Lower leg skin (tissue), 4 donors: ENCODE data around the gene FOLR3. TPM values are rescaled to one million over a fixed set of nuclear protein-coding genes. Genes with fewer than 3 reads are reported as not detected.
A peak's percentile ranks its signal among the peaks of the same experiment; 100 is the strongest.

Experiments
- DNase-seq, 2 donors: peaks; one replicate each; pipeline ENCODE4 v3.0.0-alpha.2; 2019; ENCODE audit warnings: low spot score in 2 of 2
- H3K4me3 ChIP-seq: fragments of 200-600 bp; sonication (generic); 2 replicates; pipeline ENCODE4 v1.5.1; 2017; ENCODE audit warnings: mild to moderate bottlenecking, low read depth; ENCODE audit not compliant: poor library complexity, severe bottlenecking
- CTCF ChIP-seq, 3 donors: fragments of 450-650 bp; IDR thresholded peaks; one replicate each; pipeline ENCODE4 v1.5.1; 2016; ENCODE audit warnings: antibody characterized with exemption in 3 of 3, mild to moderate bottlenecking in 3 of 3, moderate library complexity in 2 of 3
- POLR2A ChIP-seq, 2 donors: fragments of 450-650 bp; IDR thresholded peaks; one replicate each; pipeline ENCODE4 v1.6.1; 2016 to 2017; ENCODE audit warnings: antibody characterized with exemption in 2 of 2, mild to moderate bottlenecking in 1 of 2, moderate library complexity in 1 of 2
- WGBS, 2 donors: methylation state at CpG; one replicate each; pipeline ENCODE4 v1.1.5; 2018; 5-methylcytosine and 5-hydroxymethylcytosine counted together
- intact Hi-C: fragments of 100-400 bp; cut with DNase I; formaldehyde crosslinking; loops from one replicate; pipeline ENCODE4 v1.15.0; 2023; ENCODE audit warnings: low total_unique reads
- total RNA-seq, 4 donors: library from RNA; depleted of rRNA; stranded (reverse); fragments of >200 nt; gene quantifications; one replicate each; pipeline ENCODE4 v1.1.0, GENCODE V29; 2016

FOLR3 gene
- total RNA-seq, 4 donors from 2014 or later: 0.49 to 0.52 TPM; not detected in 2

- H3K4me3 ChIP-seq: no peak overlapping the region
- whole genome bisulfite sequencing, 2 donors: 88 to 91% methylated on average over 3 of the region's 3 CpGs
- intact Hi-C loops: no loop called here
- DNase-seq: peak in 1 of 2 donors; percentile 14
- no peak for TF ChIP-seq POLR2A (IDR thresholded peaks at IDR 0.05)
- TF ChIP-seq CTCF (IDR thresholded peaks at IDR 0.05): no peak
Measured at GRCh38 chr11:72129381-72129780, 6.1 kb upstream of the FOLR3 start.

GRCh38 chr11:72132646-72133045 is 2.9 kb upstream of the FOLR3 start:
- no peak overlapping the region for H3K4me3 ChIP-seq
- intact Hi-C loops: no loop called here
- TF ChIP-seq CTCF (IDR thresholded peaks at IDR 0.05): no peak
- TF ChIP-seq POLR2A (IDR thresholded peaks at IDR 0.05): no peak
- no peak for DNase-seq
- WGBS, 2 donors: 74 to 83% methylated on average over 2 of the region's 2 CpGs

GRCh38 chr11:72135891-72136683 is 562 bp downstream of the FOLR3 start:
- 85% methylated on average over 14 of the region's 14 CpGs for WGBS, 2 donors
- no peak overlapping the region for H3K4me3 ChIP-seq
- TF ChIP-seq POLR2A (IDR thresholded peaks at IDR 0.05): no peak
- TF ChIP-seq CTCF (IDR thresholded peaks at IDR 0.05): no peak
- intact Hi-C loops: no loop called here
- DNase-seq: peak in 1 of 2 donors; percentile 82

GRCh38 chr11:72136684-72137262 is 1.2 kb downstream of the FOLR3 start:
- no peak for DNase-seq
- H3K4me3 ChIP-seq: no peak overlapping the region
- TF ChIP-seq CTCF (IDR thresholded peaks at IDR 0.05) (no peak), POLR2A (IDR thresholded peaks at IDR 0.05) (no peak)
- WGBS, 2 donors: 55 to 72% methylated on average over 4 of the region's 4 CpGs
- intact Hi-C loops: no loop called here

GRCh38 chr11:72138821-72139390 is 3.4 kb downstream of the FOLR3 start:
- no peak overlapping the region for H3K4me3 ChIP-seq
- 82 to 90% methylated on average over 11 to 12 of the region's 12 CpGs for WGBS, 2 donors
- TF ChIP-seq CTCF (IDR thresholded peaks at IDR 0.05) (no peak), POLR2A (IDR thresholded peaks at IDR 0.05) (no peak)
- DNase-seq: no peak
- intact Hi-C loops: no loop called here
